HG03280 (cell line): ENCODE data around the gene MRPL9.
"Not testable (repeated sequence)": the region's sequence is repeated elsewhere in the genome, so short reads cannot be mapped to it uniquely, and the experiment has no call there.

Source experiments
- ATAC-seq: cut with Tn5 transposase; IDR thresholded peaks from one replicate; pipeline ENCODE4 v1.9.1; 2021; ENCODE audit warnings: mild to moderate bottlenecking, moderate library complexity; ENCODE audit not compliant: unreplicated experiment

The MRPL9 gene

DNA sequence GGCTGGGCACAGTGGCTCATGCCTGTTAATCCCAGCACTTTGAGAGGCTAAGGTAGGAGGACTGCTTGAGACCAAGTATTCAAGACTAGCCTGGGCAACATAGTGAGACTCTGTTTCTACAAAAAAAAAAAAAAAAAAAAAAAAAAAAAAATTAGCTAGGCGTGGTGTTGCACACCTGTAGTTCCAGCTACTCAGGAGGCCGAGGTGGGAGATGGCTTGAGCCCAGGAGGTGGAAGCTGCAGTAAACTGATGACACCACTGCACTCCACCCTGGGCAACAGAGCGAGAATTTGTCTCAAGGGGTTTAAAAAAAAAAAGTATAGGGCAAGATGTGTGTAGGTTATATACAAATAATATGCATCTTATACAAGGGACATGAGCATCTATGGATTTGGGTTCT lies 24.4 kb upstream of the MRPL9 start:
- no peak for ATAC-seq

DNA sequence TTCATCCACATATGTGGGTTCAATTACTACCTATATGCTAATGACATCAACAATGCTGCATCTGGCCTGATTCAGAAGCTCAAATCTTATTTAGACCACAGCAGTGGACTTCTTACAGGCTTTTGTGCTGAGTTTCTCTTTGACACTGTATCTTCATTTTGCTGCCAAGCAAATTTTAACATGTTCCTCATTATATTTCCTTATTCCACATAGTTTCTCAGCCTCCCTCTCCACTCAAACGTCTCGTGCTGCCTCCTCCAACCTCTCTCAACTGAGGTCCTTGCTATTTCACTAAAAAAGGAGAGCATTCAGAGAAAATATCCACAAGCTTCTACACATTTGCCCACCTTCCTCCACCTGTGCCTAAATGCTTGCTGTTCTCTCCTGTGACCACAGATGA lies 20.5 kb upstream of the MRPL9 start:
- no peak for ATAC-seq

DNA sequence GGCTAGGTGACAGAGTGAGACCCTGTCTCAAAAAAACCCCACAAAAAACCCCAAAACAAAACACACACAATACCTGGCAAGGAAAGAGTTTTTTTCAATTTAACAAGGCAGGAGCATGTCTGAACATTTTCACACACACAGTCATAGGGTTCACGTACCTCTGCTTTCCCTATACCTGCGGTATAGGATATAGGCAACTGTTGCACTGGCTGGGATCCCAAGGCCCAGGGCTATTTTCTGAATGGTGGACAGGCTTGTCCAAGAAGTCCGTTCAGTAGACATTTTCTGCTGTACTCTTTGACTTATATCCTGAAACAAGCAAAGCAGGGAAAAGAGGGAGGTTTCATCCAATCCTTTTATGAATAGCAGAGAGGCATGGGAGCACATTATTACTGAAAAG lies 19.4 kb upstream of the MRPL9 start:
- no peak for ATAC-seq

DNA sequence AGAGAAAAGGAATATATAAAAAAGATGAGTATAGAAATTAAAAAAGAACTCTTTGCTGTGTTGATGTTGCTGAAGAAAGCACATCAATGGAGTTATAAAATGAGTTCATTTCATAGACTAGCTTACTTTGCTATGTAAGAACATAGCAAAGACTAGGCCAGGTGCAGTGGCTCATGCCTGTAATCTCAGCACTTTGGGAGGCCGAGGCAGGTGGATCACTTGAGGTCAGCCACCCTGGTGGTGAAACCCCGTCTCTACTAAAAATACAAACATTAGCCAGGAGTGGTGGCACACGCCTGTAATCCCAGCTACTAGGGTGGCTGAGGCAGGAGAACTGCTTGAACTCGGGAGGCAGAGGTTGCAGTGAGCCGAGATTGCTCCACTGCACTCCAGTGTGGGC lies 18.7 kb upstream of the MRPL9 start:
- ATAC-seq = not testable (repeated sequence)

DNA sequence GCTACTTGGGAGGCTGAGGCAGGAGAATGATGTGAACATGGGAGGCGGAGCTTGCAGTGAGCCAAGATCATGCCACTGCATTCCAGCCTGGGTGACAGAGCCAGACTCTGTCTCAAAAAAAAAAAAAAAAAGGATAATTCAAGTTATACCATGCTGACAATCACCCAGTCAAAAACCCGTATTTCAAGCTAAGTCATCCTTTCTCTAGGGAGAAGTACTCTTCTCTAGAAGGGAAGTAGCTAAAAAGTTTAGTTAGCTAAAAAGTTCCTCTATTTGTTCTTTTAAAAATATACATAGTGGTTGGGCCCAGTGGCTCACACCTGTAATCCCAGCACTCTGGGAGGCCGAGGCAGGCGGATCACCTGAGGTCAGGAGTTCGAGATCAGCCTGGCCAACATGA lies 17.4 kb upstream of the MRPL9 start:
- ATAC-seq = not testable (repeated sequence)

DNA sequence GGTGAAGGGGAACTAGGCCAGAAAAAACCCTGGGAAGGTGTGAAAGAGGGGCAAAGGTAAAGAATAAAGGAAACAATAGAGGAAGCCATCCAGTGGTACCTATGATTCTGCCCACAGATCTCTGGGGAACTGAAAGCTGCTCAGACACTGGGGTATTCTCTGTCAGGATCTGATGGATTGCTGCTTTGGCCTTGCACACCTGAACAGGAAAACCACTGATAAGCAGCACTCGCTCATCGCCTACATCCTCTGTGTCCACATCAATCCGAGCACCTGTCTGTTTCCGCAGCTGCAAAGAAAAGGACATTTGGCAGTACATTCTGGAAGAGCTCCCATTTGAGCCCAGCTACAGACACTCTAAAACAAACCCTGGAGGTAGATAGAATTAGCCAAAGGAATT lies 16.6 kb upstream of the MRPL9 start:
- no peak for ATAC-seq

DNA sequence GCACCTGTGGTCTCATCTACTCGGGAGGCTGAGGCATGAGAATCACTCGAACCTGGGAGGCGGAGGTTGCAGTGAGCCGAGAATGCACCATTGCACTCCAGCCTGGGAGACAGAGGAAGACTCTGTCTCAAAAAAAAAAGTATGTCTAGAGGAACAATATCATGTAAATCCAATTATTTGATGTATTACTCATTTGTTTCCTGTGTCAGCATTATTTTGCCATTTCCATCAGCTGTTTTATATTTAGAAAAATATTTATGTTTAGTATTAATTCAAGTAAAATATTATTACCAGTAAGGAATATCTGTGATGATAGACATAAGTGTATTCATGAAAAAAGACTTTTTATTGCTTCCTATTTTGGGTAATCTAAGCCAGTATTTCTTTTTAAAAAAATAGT lies 14.0 kb upstream of the MRPL9 start:
- ATAC-seq = no peak

DNA sequence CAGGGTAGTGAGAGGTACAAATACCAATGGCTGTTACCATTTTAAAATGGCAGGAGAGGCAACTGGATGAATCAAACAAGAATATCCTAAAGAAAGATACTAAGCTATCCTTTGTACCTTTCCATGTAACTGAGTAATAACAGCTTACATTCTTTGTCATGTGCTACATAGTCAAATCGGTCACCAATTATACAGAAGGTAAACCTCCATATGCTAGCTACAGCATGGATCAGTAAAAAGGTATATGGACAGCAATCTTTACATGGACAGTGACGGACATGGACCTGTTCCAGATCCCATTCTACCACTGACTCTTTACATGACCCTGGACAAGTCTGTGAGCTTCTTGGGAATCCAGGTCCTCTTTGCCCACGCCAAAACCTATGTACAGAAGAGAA lies 13.4 kb upstream of the MRPL9 start:
- no peak for ATAC-seq

DNA sequence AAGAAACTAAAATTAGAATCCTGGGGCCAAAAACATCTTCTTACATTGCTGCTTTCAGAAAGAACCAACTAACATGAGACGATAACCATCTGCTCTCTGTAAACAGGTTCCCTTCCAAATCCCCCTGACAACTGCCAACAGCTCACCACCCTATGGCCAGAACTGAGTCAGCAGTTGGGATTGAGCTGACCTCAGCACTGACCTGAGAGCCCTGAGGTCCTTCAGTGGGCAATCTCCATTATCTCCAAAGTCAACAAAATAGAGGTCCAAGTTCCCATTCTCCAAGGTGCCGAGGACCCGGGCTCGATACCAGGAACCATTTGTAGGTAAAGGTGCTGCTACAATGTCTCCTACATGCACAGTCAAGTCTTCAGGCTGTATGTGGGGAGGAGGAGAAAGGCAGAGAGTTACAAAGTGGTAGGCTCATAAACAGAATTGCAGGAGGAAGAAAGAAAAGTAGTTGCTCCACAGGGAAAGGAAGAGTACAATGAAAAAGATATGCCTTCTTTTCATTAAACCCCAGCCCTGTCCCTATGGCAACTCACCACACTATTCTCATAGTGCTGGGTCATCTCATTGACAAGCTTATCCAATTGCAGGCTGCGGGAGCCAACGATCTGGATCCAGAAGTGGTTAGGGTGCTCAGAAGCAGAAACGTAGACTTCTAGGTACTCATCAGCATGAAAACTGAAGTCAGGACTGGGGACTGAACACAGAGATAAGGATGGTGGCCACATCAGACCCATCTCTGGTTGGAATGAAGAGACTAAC lies 12.8 kb upstream of the MRPL9 start:
- no peak for ATAC-seq

DNA sequence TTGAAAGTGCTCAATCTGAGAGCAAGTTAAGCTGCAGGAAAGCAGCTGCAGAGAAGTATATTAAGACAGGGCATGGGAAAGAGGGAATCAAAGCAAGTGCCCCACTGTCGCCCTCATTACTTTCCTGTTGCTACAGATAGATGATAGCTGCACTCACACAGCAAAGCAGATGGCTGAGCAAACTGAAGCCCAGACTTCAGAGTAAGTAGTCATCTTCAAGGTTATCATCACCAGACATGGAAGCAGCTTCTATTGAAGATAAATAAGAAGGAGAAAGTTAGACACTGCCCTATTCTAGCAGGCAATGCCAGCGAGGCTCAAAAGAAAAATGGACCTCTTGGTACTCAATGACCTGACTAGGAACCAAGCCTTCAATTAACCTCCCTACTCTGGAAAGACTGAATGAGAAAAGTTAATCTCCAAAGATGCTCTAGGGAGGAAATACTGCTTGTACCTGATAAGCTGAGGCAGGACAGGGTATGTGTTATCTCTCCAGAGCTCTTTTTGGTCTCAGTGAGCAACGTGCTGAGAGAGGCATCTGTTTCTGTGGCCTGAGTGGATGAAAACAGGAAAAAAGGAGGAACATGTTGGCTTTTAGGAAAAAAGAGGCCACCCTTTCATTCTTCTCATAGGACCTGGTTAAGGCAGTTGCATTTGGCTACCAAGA lies 11.1 kb upstream of the MRPL9 start:
- ATAC-seq = no peak

DNA sequence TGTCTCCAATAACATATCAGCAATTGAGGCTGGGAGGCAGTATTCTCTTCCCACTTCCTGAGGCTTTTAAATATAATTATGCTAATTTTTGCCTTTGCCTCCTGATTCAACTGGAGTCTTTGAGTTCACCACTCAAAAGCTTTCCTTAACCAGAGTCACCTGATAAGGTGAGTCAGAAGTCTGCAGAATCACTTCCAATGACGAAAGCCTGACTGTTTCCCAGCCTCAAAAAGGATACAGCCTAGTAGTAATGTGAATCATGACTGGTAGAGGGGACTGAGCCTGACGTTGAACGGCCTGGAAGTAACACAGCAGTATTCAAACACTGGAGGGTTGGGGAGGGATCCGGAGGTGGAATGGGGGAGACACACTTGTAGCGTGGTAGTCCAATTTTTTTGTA lies 10.4 kb upstream of the MRPL9 start:
- ATAC-seq = no peak

DNA sequence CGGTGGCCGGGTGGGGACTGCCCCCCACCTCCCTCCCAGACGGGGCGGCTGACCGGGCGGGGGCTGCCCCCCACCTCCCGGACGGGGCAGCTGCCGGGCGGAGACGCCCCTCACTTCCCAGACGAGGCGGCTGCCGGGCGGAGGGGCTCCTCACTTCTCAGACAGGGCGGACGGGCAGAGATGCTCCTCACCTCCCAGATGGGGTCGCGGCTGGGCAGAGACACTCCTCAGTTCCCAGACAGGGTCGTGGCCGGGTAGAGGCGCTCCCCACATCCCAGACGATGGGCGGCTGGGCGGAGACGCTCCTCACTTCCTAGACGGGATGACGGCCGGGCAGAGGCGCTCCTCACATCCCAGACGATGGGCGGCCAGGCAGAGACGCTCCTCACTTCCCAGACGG lies 6.0 kb upstream of the MRPL9 start:
- ATAC-seq = not testable (repeated sequence)

DNA sequence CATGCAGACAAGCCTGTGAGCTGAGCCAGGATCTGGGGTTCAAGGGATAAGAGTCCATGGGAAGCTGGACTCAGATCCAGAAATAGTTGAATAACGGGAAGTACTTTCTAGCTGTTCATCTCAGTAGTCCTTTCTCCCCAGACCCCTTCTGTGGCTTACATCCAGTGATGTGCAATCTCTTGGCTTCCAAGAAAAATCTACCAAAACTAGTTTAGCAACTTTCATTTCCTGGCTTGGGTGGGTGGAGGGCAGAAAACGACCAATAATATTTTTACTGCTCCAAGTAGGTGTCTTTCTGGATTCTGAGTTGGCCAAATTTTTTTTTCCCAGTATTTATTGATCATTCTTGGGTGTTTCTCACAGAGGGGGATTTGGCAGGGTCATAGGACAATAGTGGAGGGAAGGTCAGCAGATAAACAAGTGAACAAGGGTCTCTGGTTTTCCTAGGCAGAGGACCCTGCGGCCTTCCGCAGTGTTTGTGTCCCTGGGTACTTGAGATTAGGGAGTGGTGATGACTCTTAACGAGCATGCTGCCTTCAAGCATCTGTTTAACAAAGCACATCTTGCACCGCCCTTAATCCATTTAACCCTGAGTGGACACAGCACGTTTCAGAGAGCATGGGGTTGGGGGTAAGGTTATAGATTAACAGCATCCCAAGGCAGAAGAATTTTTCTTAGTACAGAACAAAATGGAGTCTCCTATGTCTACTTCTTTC lies 5.2 kb upstream of the MRPL9 start:
- not testable (repeated sequence) for ATAC-seq

DNA sequence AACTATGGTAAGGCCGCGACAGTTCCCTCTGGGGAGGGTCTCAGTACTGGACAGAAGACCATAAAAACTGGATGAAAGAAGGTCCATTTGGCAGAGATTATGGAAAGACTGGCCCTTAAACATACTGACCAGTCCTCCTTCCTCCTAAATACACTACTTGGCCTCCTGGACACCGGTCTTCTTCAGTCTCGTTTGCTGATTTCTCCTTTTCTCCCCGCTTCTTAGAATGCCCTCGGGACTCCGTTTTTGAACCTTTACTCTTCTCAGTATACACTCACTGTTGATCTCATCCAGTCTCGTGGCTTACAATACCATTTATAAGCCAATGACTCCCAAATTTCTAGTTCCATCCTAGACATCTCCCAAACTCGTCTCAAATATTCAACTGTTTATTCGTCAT lies 694 bp upstream of the MRPL9 start:
- no peak for ATAC-seq

DNA sequence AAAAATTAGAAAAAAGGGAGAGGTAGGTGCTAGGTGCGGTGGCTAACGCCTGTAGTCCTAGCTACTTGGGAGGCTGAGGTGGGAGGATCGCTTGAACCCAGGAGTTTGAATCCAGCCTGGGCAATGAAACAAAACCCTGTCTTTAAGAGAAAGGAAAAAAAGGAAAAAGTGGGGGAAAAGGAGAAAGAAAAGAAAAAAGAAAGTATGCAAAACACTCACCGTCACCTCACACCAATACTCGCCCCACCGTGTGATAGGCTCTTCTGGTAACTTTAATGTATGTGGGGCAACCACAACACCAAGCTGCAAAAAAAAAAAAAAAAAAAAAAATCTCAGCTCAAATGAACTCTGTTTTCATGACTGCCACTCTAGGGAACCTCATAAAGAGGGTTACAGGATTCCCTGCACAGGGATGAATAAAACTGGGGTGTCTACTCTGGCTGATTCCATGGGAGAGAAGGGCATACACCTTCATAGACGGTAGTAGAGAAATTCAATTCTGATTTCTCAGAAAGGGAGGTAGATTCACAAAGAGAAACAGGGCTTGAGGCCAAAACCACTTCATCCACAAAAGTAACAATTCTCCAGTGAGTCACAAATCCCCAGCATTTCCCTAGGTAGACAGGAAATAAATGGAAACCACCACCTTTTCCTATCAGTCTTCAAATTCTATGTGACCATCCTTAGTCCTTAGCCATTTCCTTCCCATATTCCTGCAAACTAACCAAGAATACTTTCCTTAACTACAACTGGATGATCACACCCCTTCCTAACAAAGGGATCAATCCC lies 2.5 kb downstream of the MRPL9 start:
- ATAC-seq = no peak

DNA sequence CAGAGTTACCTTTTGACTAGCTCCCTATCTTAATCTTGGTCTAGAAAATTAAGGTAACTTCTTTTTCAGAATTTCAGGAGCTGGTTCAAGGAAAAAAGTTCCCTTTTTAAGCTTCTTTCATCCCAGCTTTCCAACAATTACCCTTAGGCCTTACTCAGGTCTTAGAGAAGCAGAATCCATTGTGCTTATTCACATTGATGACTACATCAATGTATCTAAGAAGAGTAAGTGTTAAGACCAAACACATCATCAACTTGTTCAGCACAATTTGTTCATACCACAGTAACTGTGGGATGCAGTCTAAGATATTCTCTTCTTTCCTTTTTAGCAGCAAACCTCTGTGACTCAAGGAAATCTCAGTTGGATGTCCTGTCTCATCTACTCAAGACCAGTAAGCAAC lies 4.1 kb downstream of the MRPL9 start:
- ATAC-seq = no peak

DNA sequence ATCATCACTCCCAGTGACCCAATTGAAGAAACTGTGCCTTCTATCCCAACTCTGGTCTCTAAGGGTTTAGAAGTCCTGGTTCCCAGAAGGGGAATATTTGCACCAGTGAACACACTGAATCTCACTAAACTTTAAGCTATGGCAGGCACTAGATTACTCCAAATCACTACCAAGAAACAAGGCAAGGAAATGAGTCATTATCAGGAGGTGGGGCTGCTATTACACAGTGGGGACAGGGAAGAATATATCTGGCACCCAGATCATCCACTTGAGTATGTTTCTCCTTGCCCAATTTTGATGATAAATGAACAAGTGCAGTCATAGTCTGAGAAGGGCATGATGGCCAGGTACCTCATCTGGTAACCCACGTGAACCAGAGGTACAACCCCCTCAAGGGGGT lies 7.0 kb downstream of the MRPL9 start:
- ATAC-seq = no peak

DNA sequence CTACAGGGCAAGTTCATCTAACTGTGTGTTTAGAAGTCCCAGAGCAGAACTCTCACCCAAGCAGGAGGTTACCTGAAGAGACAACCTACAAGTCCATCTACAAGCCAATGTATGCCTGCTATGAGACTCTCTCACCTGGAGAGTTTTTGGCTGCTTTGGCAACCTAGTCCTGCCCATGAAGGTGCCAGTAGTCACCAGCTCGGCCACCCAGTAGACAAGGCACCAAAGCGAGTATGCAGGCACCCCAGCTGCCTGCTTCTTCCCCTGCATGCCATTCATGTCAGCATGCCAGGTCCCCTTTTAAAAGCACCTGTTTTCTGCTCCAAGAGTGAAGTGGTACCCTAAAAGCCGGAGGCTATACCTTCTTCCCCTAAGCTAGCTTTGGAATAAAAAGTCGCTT lies 21.8 kb downstream of the MRPL9 start:
- ATAC-seq = no peak

DNA sequence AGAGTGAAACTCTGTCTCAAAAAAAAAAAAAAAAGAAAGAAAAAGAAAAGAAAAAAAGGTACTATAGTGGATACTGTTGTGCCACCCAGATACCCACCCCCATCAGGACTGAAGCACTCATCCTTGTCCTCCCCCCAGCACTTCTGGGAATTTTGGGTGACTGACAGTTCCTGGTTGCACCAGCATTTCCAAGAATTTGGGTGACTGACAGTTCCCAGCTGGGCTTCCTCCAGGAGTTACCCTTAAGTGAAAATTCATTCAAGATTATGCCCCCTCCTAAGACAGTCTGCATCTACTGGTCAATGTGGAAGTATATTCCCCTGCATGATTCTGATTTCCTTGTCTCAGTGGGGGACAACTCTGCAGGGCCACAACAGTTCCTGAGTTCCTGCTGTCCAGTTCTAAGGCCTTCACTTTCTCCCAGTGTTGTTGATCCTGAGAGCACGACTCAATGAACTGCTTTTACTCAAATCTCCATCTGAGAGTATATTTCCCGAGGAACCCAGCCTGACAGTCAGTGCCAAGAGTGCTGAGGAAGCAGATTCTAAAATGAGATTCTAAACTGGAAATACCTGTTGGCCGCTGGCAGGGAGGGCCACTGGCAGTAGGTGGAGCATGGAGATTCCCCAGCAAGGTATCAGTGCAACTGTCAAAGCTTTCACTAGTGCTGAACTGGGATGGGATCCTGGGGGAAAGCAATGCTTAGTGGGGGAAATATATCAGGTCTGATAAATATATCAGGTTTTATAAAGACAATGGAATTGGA lies 23.5 kb downstream of the MRPL9 start:
- ATAC-seq = no peak

DNA sequence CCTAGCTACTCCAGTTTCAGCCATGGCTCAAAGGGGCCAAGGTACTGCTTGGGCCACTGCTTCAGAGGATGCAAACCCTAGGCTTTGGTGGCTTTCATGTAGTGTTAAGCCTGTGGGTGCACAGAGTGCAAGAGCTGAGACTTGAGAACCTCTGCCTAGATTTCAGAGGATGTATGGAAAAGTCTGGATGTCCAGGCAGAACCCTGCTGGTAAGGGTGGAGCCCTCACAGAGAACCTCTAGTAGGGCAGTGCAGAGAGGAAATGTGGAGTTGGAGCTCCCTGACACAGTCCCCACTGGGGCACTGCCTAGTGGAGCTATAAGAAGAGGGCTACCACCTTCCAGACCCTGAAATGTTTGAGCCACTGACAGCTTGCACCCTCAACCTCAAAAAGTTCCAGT lies 25.8 kb downstream of the MRPL9 start:
- no peak for ATAC-seq

DNA sequence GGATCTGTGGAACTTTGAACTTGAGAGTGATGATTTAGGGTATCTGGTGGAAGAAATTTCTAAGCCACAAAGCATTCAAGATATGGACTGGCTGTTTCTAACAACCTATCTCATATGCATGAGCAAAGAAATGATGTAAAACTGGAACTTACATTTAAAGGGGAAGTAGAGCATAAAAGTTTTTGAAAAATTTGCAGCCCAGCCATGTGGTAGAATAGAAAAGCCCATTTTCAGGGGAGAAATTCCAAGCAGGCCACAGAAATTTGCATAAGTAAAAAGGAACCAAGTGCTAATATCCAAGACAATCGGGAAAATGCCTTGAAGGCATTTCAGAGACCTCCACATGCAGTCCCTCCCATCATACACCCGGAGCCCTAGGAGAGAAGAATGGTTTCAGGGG lies 26.3 kb downstream of the MRPL9 start:
- no peak for ATAC-seq
